ENCODE measurements around the gene ZBTB7C.

Gene ZBTB7C

DNA sequence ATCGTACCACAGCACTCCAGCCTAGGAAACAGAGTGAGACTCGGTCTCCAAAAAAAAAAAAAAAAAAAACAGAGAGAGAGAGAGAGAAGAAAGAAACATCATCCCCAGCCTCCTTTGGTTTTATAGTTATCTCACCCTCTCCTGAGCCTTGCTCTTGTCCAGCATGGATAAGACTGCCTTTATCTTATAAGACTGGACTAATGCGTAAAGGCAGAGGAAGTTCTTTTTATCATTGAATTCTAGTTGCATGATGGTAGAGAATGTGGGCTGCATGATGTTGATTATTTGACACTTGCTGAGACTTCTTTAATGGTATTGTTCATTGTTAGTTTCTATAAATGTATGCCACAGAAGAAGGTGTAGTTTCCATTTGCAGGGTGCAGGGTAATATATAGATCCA lies 124.4 kb downstream of the ZBTB7C start:
- TF ChIP-seq, protein P1, sequence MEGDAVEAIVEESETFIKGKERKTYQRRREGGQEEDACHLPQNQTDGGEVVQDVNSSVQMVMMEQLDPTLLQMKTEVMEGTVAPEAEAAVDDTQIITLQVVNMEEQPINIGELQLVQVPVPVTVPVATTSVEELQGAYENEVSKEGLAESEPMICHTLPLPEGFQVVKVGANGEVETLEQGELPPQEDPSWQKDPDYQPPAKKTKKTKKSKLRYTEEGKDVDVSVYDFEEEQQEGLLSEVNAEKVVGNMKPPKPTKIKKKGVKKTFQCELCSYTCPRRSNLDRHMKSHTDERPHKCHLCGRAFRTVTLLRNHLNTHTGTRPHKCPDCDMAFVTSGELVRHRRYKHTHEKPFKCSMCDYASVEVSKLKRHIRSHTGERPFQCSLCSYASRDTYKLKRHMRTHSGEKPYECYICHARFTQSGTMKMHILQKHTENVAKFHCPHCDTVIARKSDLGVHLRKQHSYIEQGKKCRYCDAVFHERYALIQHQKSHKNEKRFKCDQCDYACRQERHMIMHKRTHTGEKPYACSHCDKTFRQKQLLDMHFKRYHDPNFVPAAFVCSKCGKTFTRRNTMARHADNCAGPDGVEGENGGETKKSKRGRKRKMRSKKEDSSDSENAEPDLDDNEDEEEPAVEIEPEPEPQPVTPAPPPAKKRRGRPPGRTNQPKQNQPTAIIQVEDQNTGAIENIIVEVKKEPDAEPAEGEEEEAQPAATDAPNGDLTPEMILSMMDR (IDR thresholded peaks at IDR 0.05) = no peak

DNA sequence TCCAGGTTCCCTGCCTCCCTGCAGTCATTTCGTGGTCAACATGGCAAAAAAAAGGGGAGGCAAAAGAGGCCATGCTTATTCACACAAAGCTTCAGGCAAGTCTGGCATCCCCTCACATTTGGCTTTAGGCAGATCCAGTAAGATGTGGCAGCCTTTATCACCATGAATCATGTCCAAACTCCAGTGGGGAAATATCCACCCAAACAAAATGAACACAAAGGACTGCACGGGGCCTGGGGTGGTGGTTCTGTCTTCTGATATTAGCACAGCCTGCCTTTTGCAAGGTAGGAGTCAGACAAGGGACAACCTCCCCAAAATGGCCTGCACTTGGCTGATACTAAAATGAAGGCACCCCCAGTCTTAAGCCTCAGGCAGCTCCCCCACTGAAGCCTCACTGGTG lies 129.9 kb downstream of the ZBTB7C start:
- TF ChIP-seq, protein P1 (IDR thresholded peaks at IDR 0.05) = no peak

DNA sequence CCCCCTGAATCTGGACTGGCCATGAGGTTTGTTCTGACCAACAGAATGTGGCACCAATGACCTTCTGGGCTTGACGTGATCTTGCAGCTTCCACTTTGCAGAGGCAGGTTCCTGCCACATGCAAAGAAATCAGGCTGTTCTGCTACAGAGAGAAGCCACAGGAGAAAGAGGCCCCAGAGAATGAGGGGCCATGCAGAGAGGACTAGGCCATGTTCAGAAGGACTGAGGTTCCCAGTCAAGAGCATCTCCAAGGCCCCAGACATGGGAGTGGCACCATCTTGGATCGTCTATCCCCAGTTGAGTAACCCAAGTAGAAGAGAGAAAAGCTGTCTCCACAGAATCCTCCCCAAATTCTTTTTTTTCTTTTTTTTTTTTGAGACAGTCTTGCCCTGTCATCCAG lies 131.1 kb downstream of the ZBTB7C start:
- TF ChIP-seq, protein P1 (IDR thresholded peaks at IDR 0.05) = no peak

DNA sequence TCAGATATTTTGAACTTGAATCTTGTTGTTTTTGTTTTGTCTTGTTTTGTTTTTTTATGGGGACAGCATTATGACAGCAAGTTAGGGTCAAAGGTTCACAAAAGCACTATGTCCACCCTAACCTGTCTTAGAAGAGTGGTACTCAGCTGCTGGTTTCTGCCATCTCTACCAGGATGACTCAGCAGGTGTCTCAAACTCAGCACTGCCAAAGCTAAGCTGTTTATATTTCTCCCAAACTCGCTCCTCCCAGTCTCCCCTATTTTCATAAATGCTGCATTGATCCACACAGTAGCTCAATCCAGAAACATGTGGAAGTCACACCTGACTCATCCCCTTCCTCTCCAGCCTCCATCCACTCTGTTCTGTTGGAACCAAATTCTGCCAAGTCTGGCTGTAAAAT lies 134.9 kb downstream of the ZBTB7C start:
- TF ChIP-seq, protein P1 (IDR thresholded peaks at IDR 0.05) = no peak

DNA sequence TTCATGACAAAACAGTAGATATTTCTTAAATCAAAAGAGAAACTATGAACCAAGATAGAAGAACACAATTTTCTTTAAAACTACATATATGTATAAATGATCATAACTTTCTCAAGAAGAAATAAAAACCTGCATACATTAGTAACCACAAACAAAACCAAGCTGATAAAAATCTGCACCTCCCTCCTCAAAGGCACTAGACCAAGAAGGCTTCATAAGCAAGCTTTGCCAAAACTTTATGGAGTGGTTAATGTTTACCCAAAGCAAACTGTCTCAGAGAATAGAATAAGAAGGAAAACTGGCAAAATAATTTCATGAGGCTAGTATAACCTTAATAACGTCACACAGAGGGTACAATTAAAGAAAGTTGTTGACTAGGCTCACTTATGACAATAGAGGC lies 138.3 kb downstream of the ZBTB7C start:
- TF ChIP-seq, protein P1 (IDR thresholded peaks at IDR 0.05) = no peak

DNA sequence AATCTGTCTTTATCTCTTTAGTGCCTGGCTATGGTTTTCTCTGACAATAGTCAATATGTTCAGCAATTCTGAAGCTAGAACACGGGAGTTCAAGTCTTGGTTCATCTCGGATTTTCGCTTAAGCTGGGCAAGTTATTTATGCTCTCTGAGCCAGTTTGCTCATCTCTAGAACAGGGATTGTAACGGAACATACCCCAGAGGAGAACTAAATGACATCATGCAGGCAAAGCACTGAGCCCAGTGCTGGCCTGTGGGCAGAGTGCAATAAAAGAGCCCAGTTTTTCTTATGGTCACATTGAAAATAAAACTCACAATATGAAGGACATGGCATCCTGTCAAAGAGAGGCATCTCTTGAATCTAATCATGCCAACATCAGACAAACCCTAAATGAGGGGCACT lies 143.9 kb downstream of the ZBTB7C start:
- TF ChIP-seq, protein P1 (IDR thresholded peaks at IDR 0.05) = no peak

DNA sequence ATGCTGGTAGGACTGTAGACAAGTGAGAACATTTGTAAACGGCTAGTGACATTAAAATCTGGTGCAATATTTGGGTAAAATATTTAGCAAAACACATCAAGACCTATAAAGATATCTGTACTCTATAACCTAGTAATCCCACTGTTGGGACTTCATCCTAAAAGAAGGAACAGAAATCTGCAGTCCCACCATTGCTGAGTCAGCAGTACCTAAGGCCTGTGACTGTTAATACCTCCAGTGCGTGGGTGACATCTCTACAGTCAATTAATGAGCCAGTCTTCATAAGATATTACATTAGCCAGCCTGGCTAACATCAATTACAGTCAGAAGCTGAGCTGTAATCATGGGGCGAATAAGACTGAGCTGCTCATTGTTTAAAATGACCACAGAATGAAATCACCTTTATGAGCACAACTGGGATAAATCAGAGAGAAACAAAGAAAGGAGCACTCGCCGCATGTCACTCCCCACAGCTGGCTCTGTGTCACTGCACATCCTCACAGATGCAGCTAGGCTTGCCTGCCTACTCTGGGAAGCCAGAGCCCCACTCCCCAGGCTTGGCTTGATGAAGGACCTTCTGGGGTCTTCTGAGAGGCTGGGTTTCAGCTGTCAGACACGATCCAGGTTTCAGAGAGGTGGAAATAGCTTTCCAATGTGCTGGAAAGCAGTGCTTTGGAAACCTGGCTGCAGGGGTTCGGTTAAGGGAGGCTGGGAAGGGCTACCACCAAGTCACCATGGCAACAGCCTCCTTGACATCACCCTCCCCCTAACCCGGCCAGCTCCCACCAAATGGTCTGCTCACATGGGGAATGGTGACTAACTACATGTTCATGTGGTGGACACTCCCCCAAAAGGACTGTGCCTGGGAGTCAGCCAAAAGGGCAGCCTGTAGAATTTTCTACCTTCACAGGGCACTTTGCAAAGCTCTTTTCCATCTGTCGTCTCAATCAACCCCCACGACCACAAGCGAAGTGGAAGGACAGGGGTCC lies 145.0 kb downstream of the ZBTB7C start:
- TF ChIP-seq, protein P1 (IDR thresholded peaks at IDR 0.05) = no peak

Data from LNCAP (cell line).